Stimulated activated CD4-positive, alpha-beta T cell treated with anti-CD3 and anti-CD28 coated beads, Interleukin-1b, Interleukin-23, amount 100 ng/mL, for 1 hour (primary cell): ENCODE results near the gene COL5A2.

Experiments
- DNase-seq, 2 donors: peaks; one replicate each; pipeline ENCODE4 v3.0.0-alpha.2; 2020; ENCODE audit warnings: low read depth in 2 of 2

COL5A2 gene

GRCh38 chr2:189097934-189098333, 81.6 kb downstream of the COL5A2 start:
- no peak for DNase-seq

- no peak for DNase-seq
Measured at GRCh38 chr2:189096769-189097447, 82.7 kb downstream of the COL5A2 start.

GRCh38 chr2:189095101-189095500, 84.5 kb downstream of the COL5A2 start:
- DNase-seq, result no peak

- DNase-seq, result no peak
Measured at GRCh38 chr2:189092936-189093335, 86.6 kb downstream of the COL5A2 start.

- no peak for DNase-seq
Measured at GRCh38 chr2:189091253-189091652, 88.3 kb downstream of the COL5A2 start.

- no peak for DNase-seq
Measured at GRCh38 chr2:189088591-189089205, 90.9 kb downstream of the COL5A2 start.

- DNase-seq, result no peak
Measured at GRCh38 chr2:189086710-189087109, 92.9 kb downstream of the COL5A2 start.

- DNase-seq, result no peak
Measured at GRCh38 chr2:189086250-189086649, 93.3 kb downstream of the COL5A2 start.

GRCh38 chr2:189083606-189084005, 96.0 kb downstream of the COL5A2 start:
- DNase-seq, result no peak

GRCh38 chr2:189083106-189083505, 96.5 kb downstream of the COL5A2 start:
- no peak for DNase-seq

- DNase-seq, result no peak
Measured at GRCh38 chr2:189082376-189082975, 97.1 kb downstream of the COL5A2 start.

- DNase-seq, result no peak
Measured at GRCh38 chr2:189076572-189076971, 103.0 kb downstream of the COL5A2 start.

- no peak for DNase-seq
Measured at GRCh38 chr2:189076120-189076519, 103.4 kb downstream of the COL5A2 start.

GRCh38 chr2:189074506-189074905, 105.1 kb downstream of the COL5A2 start:
- no peak for DNase-seq

- DNase-seq, result no peak
Measured at GRCh38 chr2:189072036-189072435, 107.5 kb downstream of the COL5A2 start.

- DNase-seq, result no peak
Measured at GRCh38 chr2:189069855-189070619, 109.5 kb downstream of the COL5A2 start.

GRCh38 chr2:189066037-189066436, 113.5 kb downstream of the COL5A2 start:
- DNase-seq, result no peak

- DNase-seq, result no peak
Measured at GRCh38 chr2:189060096-189060642, 119.4 kb downstream of the COL5A2 start.

GRCh38 chr2:189057316-189057715, 122.2 kb downstream of the COL5A2 start:
- DNase-seq, result no peak

- no peak for DNase-seq
Measured at GRCh38 chr2:189056200-189057106, 123.1 kb downstream of the COL5A2 start.

GRCh38 chr2:189050165-189050712, 129.3 kb downstream of the COL5A2 start:
- no peak for DNase-seq
